GM12878 (cell line): ENCODE results near the gene KRT86. TPM values are rescaled to one million over a fixed set of nuclear protein-coding genes. Genes with fewer than 3 reads are reported as not detected.

Source experiments
- ATAC-seq: fragments of 200-7000 bp; cut with Tn5 transposase; 3 replicates; pipeline ENCODE4 v1.9.1; 2020; ENCODE audit warnings: mild to moderate bottlenecking, moderate library complexity
- BruUV-seq: library from RNA; stranded (reverse); fragments of 400-500 nt; replicated peaks from 2 replicates; lab custom pipeline; 2021; lab: Mats Ljungman, UMichigan
- CTCF ChIA-PET: fragments of 300-600 bp; sonication (Branson Sonifier 250); formaldehyde crosslinking; extraction: SDS; loops from one replicate; lab custom pipeline; 2021; ENCODE audit warnings: inconsistent platforms; lab: Yijun Ruan, JAX
- POLR2A ChIA-PET: fragments of 350-600 bp; formaldehyde crosslinking; extraction: SDS; loops from one replicate; lab custom pipeline; 2021; ENCODE audit warnings: inconsistent platforms; lab: Charles Lee
- RAD21 ChIA-PET: fragments of 300-600 bp; sonication (Branson Sonifier 250); formaldehyde crosslinking; loops from one replicate; lab custom pipeline; 2023; ENCODE audit warnings: antibody characterized with exemption; ENCODE audit not compliant: unreplicated experiment; lab: Charles Lee
- SMC1A ChIA-PET: fragments of 300-600 bp; sonication (Branson Sonifier 250); formaldehyde crosslinking; loops from one replicate; lab custom pipeline; 2023; ENCODE audit not compliant: unreplicated experiment, uncharacterized antibody; lab: Charles Lee
- DNase-seq: peaks from one replicate; pipeline ENCODE4 v3.0.0-alpha.2; 2011; ENCODE audit warnings: low read depth, low spot score
- FAIRE-seq: peaks from 3 replicates; lab custom pipeline; 2011; peaks lifted over from hg19 to GRCh38; lab: Jason Lieb, UNC
- H2AFZ ChIP-seq: 2 replicates; pipeline ENCODE4 v1.6.0; 2011; ENCODE audit warnings: low read depth, low read length, control low read depth; ENCODE audit not compliant: control insufficient read depth
- H3K27ac ChIP-seq: 2 replicates; pipeline ENCODE4 v1.5.1; 2011; ENCODE audit warnings: control low read depth; ENCODE audit not compliant: control insufficient read depth, insufficient read depth
- H3K27me3 ChIP-seq, 2 experiments: replicated peaks in 1 of 2; 2 replicates each; pipeline versions ENCODE4 v1.6.0 to v1.6.1; 2011; ENCODE audit warnings: low read length in 1 of 2; ENCODE audit not compliant: control insufficient read depth in 2 of 2, insufficient read depth in 2 of 2
- H3K36me3 ChIP-seq, 2 experiments: 2 replicates each; pipeline ENCODE4 v1.5.1; 2011; ENCODE audit warnings: low read length in 1 of 2; ENCODE audit not compliant: control insufficient read depth in 2 of 2, insufficient read depth in 2 of 2
- H3K4me1 ChIP-seq: 2 replicates; pipeline ENCODE4 v1.6.1; 2011; ENCODE audit warnings: mild to moderate bottlenecking, low read length, moderate library complexity, mixed read lengths; ENCODE audit not compliant: control insufficient read depth, insufficient read depth
- H3K4me2 ChIP-seq: 2 replicates; pipeline ENCODE4 v1.6.0; 2011; ENCODE audit warnings: control low read depth; ENCODE audit not compliant: control insufficient read depth, insufficient read depth
- H3K4me3 ChIP-seq: fragments of 200-600 bp; sonication (generic); 2 replicates; pipeline ENCODE4 v1.5.1; 2016
- H3K79me2 ChIP-seq: 2 replicates; pipeline ENCODE4 v1.6.0; 2011; ENCODE audit warnings: low read length; ENCODE audit not compliant: control insufficient read depth, insufficient read depth
- H3K9ac ChIP-seq: 2 replicates; pipeline ENCODE4 v1.8.0; 2011; ENCODE audit warnings: low read length, control low read depth, mixed read lengths; ENCODE audit not compliant: control insufficient read depth, insufficient read depth
- H3K9me3 ChIP-seq: replicated peaks from 3 replicates; pipeline ENCODE4 v1.5.1; 2011; ENCODE audit warnings: mild to moderate bottlenecking, low read length; ENCODE audit not compliant: control insufficient read depth, insufficient read depth
- H4K20me1 ChIP-seq: 2 replicates; pipeline ENCODE4 v1.6.0; 2011; ENCODE audit not compliant: control insufficient read depth, insufficient read depth
- BRCA1 ChIP-seq: IDR thresholded peaks from 2 replicates; pipeline ENCODE4 v1.6.1; 2011; ENCODE audit warnings: low read depth, low read length, improper control_type of control experiment
- DPF2 ChIP-seq: fragments of 450-650 bp; IDR thresholded peaks from 2 replicates; pipeline ENCODE4 v1.6.1; 2017; ENCODE audit warnings: mild to moderate bottlenecking
- ELK1 ChIP-seq: IDR thresholded peaks from 2 replicates; pipeline ENCODE4 v1.6.1; 2012; ENCODE audit warnings: low read depth, low read length, improper control_type of control experiment
- IKZF2 ChIP-seq, 2 experiments: fragments of 450-650 bp; IDR thresholded peaks; 2 replicates each; pipeline ENCODE4 v1.6.1; 2017; ENCODE audit warnings: mild to moderate bottlenecking in 2 of 2, moderate library complexity in 2 of 2
- MEF2B ChIP-seq: fragments of 450-650 bp; IDR thresholded peaks from 2 replicates; pipeline ENCODE4 v1.6.1; 2018; ENCODE audit warnings: mild to moderate bottlenecking, moderate library complexity; ENCODE audit not compliant: partially characterized antibody, poor library complexity, severe bottlenecking
- MTA3 ChIP-seq: IDR thresholded peaks from 2 replicates; pipeline ENCODE4 v1.6.1; 2012; ENCODE audit warnings: low read length, inconsistent platforms, borderline replicate concordance
- NFIC ChIP-seq: IDR thresholded peaks from 2 replicates; pipeline ENCODE4 v1.6.1; 2012; ENCODE audit warnings: low read depth, mild to moderate bottlenecking, inconsistent platforms, low read length, moderate library complexity
- NR2C1 ChIP-seq: fragments of 450-650 bp; IDR thresholded peaks from 2 replicates; pipeline ENCODE4 v1.6.1; 2017; ENCODE audit warnings: antibody characterized with exemption, mild to moderate bottlenecking, moderate library complexity
- POLR2A ChIP-seq: IDR thresholded peaks from 2 replicates; pipeline ENCODE4 v1.6.1; 2011; ENCODE audit warnings: low read depth, mild to moderate bottlenecking, low read length
- SMAD1 ChIP-seq: fragments of 450-650 bp; IDR thresholded peaks from 2 replicates; pipeline ENCODE4 v1.6.1; 2018; ENCODE audit warnings: mild to moderate bottlenecking, low read depth; ENCODE audit not compliant: partially characterized antibody
- SMC3 ChIP-seq: IDR thresholded peaks from 2 replicates; pipeline ENCODE4 v1.6.1; 2011; ENCODE audit warnings: low read length, improper control_type of control experiment, borderline replicate concordance
- SUPT20H ChIP-seq: IDR thresholded peaks from 2 replicates; pipeline ENCODE4 v1.6.1; 2011; ENCODE audit warnings: low read depth, mild to moderate bottlenecking, low read length, moderate library complexity, borderline replicate concordance; ENCODE audit not compliant: control insufficient read depth
- ZNF274 ChIP-seq: IDR thresholded peaks from one replicate; pipeline ENCODE4 v1.8.0; 2011; ENCODE audit not compliant: insufficient read length, insufficient read depth
- ZSCAN29 ChIP-seq: fragments of 450-650 bp; IDR thresholded peaks from 2 replicates; pipeline ENCODE4 v1.6.1; 2017; ENCODE audit warnings: mild to moderate bottlenecking, moderate library complexity
- WGBS: methylation state at CpG from one replicate; pipeline ENCODE4 v1.1.6; 2016; ENCODE audit warnings: low lambda C conversion rate; ENCODE audit not compliant: insufficient replicate concordance, insufficient coverage; ENCODE audit errors: missing lambda C conversion rate; 5-methylcytosine and 5-hydroxymethylcytosine counted together
- in situ Hi-C: fragments of 300-500 bp; cut with MboI; formaldehyde crosslinking; loops from 9 replicates; pipeline ENCODE4 v1.14.3; 2018; ENCODE audit warnings: mixed read lengths
- intact Hi-C: fragments of 100-400 bp; cut with micrococcal nuclease; formaldehyde crosslinking; loops from one replicate; pipeline ENCODE4 v1.14.2; 2022; ENCODE audit not compliant: unreplicated experiment
- polyA plus RNA-seq, 11 experiments: library from polyadenylated mRNA; depleted of rRNA in 4 of 11; unstranded in 6 of 11; stranded (reverse) in 5 of 11; fragments of >200 nt; fragmentation: Nextera tagmentation in 4 of 11; fragmentation: Illumina TruSeq in 1 of 11; extraction: Ambion mirVana in 4 of 11; extraction: Trizol in 1 of 11; gene quantifications; 1 replicate in 1 of 11; 2 replicates in 10 of 11; pipeline versions ENCODE4 v1.2.1 to v1.2.3, GENCODE V29; 2011 to 2016; ENCODE audit warnings: inconsistent platforms in 2 of 11, missing spikeins in 2 of 11, low read depth in 1 of 11
- total RNA-seq, 4 experiments: library from RNA; depleted of rRNA in 3 of 4; stranded (reverse); fragments of >200 nt in 3 of 4; fragmentation: Illumina TruSeq in 1 of 4; extraction: Trizol in 1 of 4; gene quantifications; 2 replicates each; pipeline versions ENCODE4 v1.2.1 to v1.2.3, GENCODE V29; 2013 to 2021
- TF ChIP-seq, protein P1 (sequence below): IDR thresholded peaks from 2 replicates; pipeline ENCODE4 v1.6.1; 2012; ENCODE audit warnings: improper control_type of control experiment, low read depth, low read length; ENCODE audit not compliant: insufficient replicate concordance
- TF ChIP-seq, protein P2 (sequence below): IDR thresholded peaks from 2 replicates; pipeline ENCODE4 v1.6.1; 2012; ENCODE audit warnings: low read length, inconsistent platforms
- TF ChIP-seq, protein P3 (sequence below): fragments of 150-350 bp; IDR thresholded peaks from 2 replicates; pipeline ENCODE4 v1.6.1; 2014; ENCODE audit warnings: mild to moderate bottlenecking, low read depth, low read length

KRT86 gene
- total and polyA plus RNA-seq, 10 of the 15 experiments (the other 5 are each of a cell fraction or from before 2014, with no cell fraction given), result 0.11 to 0.54 (median 0.18) TPM; not detected in 4

DNA sequence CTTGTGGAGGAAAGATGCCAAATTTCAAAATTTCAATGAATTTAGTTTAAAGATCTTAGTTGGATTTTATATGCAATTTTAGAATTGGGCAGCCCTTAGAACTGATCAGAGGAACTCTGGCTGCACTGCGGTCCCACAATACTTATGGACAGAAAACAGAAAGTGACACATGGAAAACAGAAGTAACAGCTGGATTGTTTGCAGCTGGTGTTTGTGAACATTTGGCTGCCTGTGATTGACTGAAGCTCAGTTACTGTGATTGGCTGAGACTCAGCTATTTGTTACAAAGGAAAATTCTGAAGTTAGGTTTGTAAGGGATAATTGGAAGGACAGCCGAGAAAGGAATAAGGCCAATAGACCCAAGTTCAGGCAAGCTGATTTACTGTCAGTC is 10.0 kb upstream of the KRT86 start:
- 96% methylated on average over 2 of the region's 2 CpGs for WGBS
- Histone ChIP-seq H4K20me1 (no peaks in the 10 kb centered on the region), H3K79me2 (no peaks in the 10 kb centered on the region), H3K4me2 (no peak overlapping the region), H3K36me3 (no peaks in the 10 kb centered on the region), H3K4me1 (no peaks in the 10 kb centered on the region), H3K27ac (no peak overlapping the region), H3K27me3 (0 out of 4 replicates have a peak, but pooled peaks cover 0 to 3% of the 10 kb centered on the region in 2 experiments), H2AFZ (no peak overlapping the region), H3K9ac (no peak overlapping the region), H3K9me3 (no peaks in the 10 kb centered on the region; the same call in 2 of the 3 replicates), H3K4me3 (no peak overlapping the region)
- CTCF ChIA-PET, result interaction anchor here (1.2 to 2.8 kb wide), 3 partner anchors 8 to 42 kb away, joined by 3 to 19 read pairs (median 6); no protein-coding TSS in a partner anchor
- no peak for DNase-seq
- BruUV-seq, result no TSS peak
- RAD21 ChIA-PET, result no interaction called here
- FAIRE-seq, result no peak
- ATAC-seq, result no peak; the same call in 2 of the 3 replicates
- in situ Hi-C loops, result no loop called here
- intact Hi-C loops, result no loop called here
- SMC1A ChIA-PET, result interaction anchor here (0.6 kb wide), 1 partner anchor 197 kb away, joined by 3 read pairs; no protein-coding TSS in a partner anchor
- POLR2A ChIA-PET, result no interaction called here
- no peak for TF ChIP-seq ZNF274
- no peak for TF ChIP-seq BRCA1
- TF ChIP-seq ZSCAN29, result no peak
- no peak for TF ChIP-seq NFIC
- TF ChIP-seq, protein P1, sequence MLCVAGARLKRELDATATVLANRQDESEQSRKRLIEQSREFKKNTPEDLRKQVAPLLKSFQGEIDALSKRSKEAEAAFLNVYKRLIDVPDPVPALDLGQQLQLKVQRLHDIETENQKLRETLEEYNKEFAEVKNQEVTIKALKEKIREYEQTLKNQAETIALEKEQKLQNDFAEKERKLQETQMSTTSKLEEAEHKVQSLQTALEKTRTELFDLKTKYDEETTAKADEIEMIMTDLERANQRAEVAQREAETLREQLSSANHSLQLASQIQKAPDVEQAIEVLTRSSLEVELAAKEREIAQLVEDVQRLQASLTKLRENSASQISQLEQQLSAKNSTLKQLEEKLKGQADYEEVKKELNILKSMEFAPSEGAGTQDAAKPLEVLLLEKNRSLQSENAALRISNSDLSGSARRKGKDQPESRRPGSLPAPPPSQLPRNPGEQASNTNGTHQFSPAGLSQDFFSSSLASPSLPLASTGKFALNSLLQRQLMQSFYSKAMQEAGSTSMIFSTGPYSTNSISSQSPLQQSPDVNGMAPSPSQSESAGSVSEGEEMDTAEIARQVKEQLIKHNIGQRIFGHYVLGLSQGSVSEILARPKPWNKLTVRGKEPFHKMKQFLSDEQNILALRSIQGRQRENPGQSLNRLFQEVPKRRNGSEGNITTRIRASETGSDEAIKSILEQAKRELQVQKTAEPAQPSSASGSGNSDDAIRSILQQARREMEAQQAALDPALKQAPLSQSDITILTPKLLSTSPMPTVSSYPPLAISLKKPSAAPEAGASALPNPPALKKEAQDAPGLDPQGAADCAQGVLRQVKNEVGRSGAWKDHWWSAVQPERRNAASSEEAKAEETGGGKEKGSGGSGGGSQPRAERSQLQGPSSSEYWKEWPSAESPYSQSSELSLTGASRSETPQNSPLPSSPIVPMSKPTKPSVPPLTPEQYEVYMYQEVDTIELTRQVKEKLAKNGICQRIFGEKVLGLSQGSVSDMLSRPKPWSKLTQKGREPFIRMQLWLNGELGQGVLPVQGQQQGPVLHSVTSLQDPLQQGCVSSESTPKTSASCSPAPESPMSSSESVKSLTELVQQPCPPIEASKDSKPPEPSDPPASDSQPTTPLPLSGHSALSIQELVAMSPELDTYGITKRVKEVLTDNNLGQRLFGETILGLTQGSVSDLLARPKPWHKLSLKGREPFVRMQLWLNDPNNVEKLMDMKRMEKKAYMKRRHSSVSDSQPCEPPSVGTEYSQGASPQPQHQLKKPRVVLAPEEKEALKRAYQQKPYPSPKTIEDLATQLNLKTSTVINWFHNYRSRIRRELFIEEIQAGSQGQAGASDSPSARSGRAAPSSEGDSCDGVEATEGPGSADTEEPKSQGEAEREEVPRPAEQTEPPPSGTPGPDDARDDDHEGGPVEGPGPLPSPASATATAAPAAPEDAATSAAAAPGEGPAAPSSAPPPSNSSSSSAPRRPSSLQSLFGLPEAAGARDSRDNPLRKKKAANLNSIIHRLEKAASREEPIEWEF, result no peak
- no peak for TF ChIP-seq SMC3
- TF ChIP-seq, protein P2, sequence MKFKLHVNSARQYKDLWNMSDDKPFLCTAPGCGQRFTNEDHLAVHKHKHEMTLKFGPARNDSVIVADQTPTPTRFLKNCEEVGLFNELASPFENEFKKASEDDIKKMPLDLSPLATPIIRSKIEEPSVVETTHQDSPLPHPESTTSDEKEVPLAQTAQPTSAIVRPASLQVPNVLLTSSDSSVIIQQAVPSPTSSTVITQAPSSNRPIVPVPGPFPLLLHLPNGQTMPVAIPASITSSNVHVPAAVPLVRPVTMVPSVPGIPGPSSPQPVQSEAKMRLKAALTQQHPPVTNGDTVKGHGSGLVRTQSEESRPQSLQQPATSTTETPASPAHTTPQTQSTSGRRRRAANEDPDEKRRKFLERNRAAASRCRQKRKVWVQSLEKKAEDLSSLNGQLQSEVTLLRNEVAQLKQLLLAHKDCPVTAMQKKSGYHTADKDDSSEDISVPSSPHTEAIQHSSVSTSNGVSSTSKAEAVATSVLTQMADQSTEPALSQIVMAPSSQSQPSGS, result no peak
- no peak for TF ChIP-seq DPF2
- TF ChIP-seq POLR2A, result no peak
- no peak for TF ChIP-seq ELK1
- TF ChIP-seq, protein P3, sequence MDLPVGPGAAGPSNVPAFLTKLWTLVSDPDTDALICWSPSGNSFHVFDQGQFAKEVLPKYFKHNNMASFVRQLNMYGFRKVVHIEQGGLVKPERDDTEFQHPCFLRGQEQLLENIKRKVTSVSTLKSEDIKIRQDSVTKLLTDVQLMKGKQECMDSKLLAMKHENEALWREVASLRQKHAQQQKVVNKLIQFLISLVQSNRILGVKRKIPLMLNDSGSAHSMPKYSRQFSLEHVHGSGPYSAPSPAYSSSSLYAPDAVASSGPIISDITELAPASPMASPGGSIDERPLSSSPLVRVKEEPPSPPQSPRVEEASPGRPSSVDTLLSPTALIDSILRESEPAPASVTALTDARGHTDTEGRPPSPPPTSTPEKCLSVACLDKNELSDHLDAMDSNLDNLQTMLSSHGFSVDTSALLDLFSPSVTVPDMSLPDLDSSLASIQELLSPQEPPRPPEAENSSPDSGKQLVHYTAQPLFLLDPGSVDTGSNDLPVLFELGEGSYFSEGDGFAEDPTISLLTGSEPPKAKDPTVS, result no peak
- TF ChIP-seq IKZF2 (IDR thresholded peaks at IDR 0.05), result no peak
- TF ChIP-seq MEF2B, result no peak
- no peak for TF ChIP-seq MTA3
- TF ChIP-seq SUPT20H, result no peak
- TF ChIP-seq NR2C1, result no peak
- no peak for TF ChIP-seq SMAD1
